ENCODE results near the gene EXTL1.

Gene EXTL1

DNA sequence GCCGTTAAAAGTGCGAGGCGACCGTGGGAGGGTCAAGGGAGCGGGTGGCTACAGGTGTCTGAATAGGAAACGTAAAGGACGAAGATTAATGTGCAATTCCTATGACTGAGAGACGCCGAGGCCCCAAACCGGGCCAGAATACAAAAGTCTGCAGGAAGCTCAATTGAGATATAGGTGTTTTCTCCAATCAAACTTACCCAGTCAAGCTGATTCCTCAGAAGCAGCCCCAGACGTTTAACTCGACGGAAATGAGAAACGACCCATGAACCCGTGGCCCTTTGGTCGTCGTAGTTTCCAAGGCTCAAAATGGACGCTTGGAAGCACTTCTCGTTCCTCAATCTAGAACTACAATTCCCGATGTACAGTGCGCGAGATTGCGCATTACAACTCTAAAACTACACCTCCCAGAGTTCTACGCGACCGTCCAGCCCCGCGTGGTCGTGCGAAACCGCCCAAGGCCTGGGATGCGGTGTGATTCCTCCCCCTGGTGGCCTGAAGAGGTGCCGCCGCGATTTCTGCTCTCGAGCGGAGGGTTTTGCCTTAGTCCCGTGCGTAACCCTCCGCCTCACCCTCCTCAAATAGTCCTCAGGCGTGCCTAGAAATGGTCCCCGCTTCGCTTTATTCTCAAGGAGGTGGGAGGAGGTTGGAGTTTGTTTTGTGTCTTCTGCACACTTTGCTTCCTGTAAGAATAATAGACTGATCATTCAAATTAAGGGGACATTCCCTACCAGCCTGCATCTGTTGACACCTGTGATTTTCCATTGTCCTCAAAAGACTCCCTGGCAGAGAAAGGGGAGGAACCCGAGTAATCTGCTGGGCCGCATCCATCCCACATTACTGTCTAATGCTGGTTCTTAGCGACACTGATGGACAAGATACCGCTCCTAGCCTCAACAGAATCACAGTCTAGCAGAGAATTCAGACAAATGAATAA lies 23.5 kb upstream of the EXTL1 start, which contains the start of gene PAFAH2:
TSS of gene PAFAH2 (minus strand) at position 236 of the 934 bp plus-strand sequence. CDS start 7,247 bp downstream, outside the sequence.
- DNase-seq, result peak; percentile 98

DNA sequence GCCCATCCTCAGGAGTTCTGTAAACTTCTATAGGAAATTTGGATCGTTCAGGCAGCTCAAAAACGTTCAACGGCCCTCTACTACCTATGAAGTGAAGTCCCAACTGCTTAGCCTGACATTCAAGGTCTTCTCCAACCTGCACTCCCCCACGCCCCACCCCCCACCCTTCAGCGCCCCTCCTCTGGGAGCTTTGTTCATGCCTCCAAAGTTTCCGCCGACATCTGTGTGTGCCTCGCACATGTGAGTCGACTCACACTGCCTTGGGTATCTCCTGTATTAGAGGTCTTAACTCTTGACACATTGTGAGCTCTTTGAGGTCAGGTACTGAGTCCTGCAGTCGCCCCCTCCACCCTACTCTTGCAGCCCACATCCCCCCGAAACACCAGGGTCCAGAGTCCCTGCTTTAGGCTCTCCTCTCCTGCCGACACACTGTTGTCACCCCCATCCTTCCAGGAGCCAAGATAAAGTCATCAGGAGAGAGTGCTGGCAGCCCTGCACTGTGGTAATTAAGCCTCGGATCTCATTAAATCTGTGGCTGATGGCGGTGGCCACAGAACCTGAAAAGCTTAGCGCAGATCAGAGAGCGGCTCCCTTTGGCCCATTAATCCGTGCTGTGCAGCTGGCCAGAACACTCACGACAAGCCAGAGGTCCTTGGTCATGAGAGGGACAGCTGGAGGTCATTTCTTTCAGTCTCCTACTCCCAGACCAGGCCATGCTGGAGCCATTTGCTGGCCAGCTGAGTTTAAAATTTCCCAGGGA lies 22.4 kb upstream of the EXTL1 start:
- no peak for DNase-seq

DNA sequence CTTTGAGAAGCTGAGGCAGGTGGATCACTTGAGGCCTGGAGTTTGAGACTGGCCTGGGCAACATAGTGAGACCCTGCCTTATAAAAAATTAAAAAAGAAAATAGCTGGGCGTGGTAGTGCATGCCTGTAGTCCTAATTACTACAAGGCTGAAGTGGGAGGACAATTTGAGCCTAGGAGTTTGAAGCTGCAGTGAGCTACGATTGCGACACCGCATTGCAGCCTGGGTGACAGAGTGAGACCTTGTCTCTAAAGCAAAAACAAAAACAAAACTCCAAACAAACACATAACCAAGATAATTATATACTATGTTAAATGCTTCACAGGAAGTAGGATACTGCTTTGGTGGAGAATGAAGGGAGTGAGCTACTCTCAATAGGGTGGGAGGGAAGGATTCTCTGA lies 18.3 kb upstream of the EXTL1 start:
- DNase-seq, result no peak

- DNase-seq, result no peak
Measured at GRCh38 chr1:26003756-26004155, 17.8 kb upstream of the EXTL1 start.

GRCh38 chr1:26005434-26006105 lies 16.0 kb upstream of the EXTL1 start:
- DNase-seq, result peak; percentile 74

DNA sequence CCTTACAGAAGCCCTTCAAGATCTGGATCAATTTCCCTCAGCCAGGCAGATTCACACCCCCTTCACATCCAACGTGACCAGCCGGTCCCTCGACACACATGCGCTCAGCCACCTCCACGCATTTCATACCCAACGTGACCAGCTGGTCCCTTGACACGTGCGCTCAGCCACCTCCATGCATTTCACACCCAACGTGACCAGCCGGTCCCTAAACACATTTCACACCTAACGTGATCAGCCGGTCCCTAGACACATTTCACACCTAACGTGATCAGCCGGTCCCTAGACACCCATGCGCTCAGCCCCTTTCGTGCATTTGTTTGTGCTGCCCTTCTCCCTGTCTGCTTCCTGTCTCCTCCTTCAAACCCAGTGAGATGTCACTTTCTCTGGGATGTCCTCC lies 14.9 kb upstream of the EXTL1 start:
- DNase-seq, result no peak

DNA sequence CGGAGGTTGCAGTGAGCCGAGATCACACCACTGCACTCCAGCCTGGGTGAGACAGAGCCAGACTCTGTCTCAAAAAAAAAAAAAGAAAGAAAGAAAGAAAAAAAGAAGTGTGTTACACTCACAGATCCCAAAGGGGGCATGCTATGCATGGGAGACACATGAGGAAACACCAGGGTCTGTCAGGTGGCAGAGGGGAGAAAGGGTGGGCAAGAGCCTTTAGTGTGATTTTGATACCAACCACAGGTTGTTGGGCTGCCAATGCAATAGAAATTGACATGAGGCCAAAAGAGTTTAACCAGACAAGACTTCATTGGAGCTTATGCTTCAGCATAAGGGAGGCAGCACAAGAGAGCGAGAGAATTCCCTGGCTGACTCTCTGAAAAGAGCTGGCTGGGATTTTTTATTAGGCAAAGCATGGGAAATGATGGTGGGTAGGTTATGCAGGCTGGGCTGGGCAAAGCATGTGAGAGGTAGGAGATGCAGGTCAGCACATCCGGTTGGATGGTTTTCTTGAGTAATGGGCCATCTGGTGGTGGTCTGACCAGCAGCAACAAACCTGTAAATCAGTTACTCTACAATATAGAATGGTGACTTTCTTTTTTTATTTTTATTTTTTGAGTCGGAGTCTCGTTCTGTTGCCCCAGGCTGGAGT lies 11.7 kb upstream of the EXTL1 start:
- DNase-seq, result no peak

DNA sequence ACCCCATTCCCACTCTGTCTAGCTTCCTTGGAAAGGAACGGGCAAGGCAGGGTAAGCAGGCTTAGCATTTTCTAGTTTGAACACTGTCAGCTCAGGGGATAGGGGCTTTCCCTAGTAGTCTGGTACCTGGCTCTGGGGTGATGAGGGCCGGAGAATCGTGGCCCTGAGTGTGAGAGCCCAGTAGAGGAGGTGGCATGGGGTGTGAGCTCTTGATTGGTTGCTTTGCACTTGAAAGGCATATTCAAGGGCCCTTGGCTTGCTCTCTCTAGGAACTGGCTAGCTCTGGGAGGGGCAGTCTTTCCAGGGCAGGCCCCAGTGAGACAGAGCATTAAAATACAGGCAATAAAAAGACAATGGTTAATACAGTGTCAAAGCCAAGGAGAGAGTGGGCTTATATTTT lies 10.8 kb upstream of the EXTL1 start:
- DNase-seq, result no peak

DNA sequence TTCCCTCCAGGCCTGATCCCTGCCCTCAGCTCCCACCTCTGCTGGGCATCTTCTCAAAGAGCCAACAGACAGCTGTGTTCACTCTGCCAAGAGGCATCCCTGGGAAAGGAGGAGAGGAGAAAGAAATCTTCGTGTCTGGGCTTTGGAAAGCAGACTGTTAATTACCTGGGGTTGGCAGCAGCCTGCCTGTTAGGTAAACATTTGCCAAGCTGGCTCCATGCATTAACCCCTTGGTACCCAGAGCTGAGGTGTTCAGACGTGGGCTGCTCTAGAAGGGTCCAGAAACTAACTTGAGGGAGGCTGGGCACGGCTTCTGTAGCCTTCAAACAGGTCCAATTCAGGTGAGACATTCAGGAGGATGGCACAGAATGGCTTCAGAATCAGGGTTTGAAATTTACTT lies 8.7 kb upstream of the EXTL1 start:
- no peak for DNase-seq

DNA sequence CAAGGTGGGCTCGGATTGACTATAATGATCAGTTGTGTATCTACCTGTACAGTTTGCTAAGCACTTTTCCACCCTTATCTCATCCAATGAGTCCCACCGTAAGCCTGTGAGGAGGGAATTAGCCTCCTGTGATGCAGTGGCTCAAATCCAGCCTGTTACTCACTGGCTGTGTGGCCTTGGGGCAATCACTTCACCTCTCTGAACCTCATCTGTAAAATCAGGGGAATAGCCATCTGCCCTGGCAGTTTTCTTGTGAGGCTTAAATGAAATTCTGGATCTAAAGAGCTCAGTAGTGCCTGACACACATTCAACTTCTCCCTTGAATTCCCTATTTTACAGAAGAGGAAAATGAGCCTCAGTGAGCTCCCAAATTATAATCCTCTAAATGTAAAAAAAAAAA lies 7.4 kb upstream of the EXTL1 start:
- DNase-seq, result no peak

DNA sequence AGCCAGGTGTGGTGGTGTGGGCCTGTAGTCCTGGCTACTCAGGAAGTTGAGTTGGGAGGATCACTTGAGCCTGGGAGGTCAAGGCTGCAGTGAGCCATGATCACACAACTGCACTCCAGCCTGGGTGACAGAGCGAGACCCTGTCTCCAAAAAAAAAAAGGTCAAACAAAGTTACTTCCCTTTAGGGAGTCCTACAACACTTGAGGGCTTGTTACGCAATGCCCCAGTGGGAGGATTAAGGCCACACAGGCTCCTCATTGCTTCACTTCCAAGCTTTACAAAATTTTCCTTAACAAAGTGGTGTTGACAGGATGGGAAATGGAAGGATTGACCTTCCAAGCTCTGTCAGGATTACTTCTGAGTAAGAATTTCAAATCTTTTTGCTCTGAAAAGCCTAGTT lies 6.2 kb upstream of the EXTL1 start:
- no peak for DNase-seq

DNA sequence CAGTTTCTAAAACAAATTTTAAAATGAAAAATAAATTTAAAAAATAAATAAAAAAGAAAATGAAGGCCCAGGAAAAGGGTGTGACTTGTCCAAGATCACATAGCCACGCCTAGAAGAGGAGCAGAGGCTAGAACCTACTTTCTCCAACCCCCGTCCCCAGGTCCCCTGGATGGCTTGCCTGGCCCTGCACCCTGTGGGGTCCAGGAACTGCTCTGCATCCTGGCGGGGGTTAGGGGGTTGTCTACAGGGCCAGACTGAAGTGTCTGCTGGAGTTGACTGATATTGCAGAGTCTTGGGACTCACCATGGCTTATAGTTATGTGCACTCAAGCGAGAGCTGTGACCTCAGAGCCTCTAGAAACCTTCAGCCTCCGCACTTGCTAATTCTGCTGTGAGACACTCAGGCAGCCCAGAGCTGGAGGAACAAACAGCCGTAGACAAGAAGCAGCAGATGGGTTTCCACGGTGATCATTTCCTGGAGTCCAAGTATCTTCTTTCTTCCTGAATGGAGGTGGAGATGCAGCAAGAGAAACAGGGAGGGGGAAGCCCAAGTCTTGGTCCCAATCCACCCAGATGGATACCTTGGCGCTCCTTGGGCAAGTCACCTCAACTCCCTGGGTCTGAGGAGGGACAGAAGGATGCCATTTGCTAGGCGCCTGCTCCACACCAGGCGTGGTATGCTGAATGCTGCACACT lies 5.2 kb upstream of the EXTL1 start:
- DNase-seq, result no peak

DNA sequence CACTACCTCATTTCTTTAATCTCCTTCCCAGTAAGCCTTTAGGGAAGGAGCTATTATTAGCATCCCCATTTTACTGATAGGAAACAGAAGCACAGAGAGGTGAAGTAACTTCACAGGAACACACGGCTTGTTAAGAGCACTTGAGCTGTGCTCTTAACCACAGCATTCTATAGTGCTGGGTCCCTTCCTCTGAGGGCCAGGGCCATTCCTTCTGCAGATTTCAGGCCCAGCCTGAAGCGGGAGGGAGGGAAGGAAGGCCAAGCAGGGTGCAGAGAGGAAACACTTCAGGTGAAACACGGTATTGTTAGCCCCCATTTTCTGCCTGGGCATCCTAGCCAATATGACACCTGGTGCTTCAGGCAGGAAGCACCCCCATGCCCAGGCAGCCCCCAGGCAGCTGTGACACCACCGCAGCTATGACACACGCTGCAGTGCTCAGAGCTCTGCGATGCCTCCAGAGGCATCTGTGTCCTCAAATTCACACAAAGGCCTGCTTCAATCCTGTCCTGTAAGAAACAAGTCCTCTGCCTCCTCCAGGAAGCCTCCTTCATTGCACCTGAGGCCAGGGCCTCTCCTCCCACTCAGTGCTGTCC lies 4.5 kb upstream of the EXTL1 start:
- DNase-seq, result no peak

DNA sequence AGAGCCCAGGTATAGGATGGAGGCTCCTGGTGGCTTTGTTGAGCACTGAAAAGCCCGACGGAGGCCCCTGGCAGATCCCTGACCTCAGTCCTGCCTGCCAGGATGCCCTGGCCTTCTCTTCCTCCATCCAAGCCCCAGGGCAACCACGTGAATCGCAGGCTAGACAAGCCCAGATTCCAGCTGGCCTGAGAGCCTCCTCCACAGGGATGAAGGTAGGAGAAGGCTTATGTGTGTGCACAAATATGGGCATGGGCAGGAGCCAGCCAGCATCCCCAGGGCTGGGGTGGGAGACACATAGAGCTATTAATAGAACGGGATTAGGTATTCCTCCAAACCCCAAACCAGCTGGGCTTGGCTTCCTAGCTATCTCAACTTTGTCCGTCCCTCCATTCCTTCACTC lies 4.0 kb upstream of the EXTL1 start:
- DNase-seq, result no peak

DNA sequence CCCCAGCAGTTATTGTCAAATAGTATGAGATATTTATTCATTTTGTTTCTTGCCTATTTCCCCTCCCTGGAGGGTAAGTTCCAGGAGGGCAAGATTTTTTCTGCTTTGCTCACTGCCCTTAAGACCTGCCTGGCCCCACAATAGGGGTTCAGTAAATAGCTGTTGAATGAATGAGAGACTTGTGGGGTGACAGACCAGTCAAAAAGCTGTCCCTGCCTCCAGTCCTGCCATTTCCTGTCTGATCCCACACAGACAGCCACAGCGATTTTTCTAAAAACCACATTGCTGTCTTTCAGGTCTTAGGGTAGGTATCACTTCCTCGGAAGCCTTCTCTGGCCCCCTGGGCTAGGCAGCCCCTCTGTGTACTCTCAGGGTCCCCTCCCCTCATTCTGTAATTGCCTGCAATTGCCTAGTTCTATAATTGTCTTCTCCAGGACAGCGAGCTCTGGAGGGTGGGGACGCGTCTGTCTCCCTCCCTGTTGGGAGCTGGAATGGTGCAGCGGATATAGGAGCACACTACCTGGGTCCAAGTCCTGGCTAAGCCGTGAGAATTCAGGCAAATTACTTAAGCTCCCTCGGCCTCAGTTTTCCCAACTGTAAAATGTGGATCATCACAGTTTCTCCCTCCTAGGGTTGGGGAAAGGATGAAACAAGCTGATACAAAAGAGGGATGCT lies 1.8 kb upstream of the EXTL1 start:
- DNase-seq, result no peak

GRCh38 chr1:26020330-26020768 lies 1.2 kb upstream of the EXTL1 start:
- DNase-seq, result no peak

- DNase-seq, result no peak
Measured at GRCh38 chr1:26020941-26021646, 481 bp upstream of the EXTL1 start.

DNA sequence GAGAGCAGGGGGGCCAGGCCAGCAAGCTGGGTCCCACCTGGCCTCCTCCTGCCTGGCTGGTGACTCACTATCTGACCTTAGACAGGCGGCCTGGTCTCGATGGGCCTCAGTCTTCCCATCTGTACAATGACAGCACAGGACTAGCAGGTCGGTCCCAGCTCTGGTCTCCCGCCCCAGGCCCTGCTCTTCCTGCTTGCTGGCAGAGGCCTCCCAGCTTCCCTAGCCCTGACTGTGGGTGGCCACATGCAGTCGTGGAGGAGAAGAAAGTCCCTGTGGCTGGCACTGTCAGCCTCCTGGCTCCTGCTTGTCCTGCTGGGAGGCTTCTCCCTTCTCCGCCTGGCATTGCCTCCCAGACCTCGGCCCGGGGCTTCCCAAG lies 817 bp downstream of the EXTL1 start:
- no peak for DNase-seq

- DNase-seq, result no peak
Measured at GRCh38 chr1:26023009-26023408, 1.4 kb downstream of the EXTL1 start.

GRCh38 chr1:26023826-26024225 lies 2.3 kb downstream of the EXTL1 start:
- no peak for DNase-seq

DNA sequence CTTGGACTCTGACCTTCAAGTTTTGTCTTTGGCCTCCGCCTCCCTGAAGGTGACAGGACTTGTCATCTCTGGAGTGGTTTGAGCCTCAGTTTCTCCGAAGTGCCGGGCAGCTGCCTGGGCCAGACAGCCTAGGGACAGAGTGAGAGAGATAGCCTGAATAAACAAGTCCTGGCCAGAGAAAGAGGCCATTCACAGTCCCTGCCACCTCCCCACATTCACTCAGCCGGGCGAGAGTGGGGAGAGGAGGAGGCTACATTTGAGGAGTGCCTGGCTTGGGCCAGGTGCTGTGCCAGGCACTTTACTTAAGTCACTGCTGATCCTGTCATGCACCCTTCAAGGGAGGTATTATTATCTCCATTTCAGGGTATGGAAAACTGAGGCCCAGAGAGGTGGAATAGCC lies 3.5 kb downstream of the EXTL1 start:
- no peak for DNase-seq

Measured in right hindlimb (tissue), 1 donor.